Osteocyte (in vitro differentiated cells): ENCODE data around the gene NOTUM. TPM values are rescaled to one million over a fixed set of nuclear protein-coding genes. Genes with fewer than 3 reads are reported as not detected.
A peak's percentile ranks its signal among the peaks of the same experiment; 100 is the strongest.

Experiments used
- DNase-seq: peaks from one replicate; pipeline ENCODE4 v3.0.0; 2021; ENCODE audit warnings: mixed read lengths; ENCODE audit not compliant: unreplicated experiment; ENCODE audit errors: extremely low spot score
- H3K27ac Mint-ChIP-seq: one replicate; pipeline ENCODE4 v1.8.0; 2021; ENCODE audit warnings: mild to moderate bottlenecking, mixed read lengths; ENCODE audit not compliant: unreplicated experiment
- H3K27me3 Mint-ChIP-seq: one replicate; pipeline ENCODE4 v1.8.0; 2021; ENCODE audit warnings: mixed read lengths; ENCODE audit not compliant: unreplicated experiment
- H3K36me3 Mint-ChIP-seq: one replicate; pipeline ENCODE4 v1.8.0; 2021; ENCODE audit warnings: mixed read lengths; ENCODE audit not compliant: unreplicated experiment
- H3K4me1 Mint-ChIP-seq: one replicate; pipeline ENCODE4 v1.8.0; 2021; ENCODE audit warnings: mixed read lengths; ENCODE audit not compliant: unreplicated experiment
- H3K4me3 Mint-ChIP-seq: one replicate; pipeline ENCODE4 v1.8.0; 2021; ENCODE audit warnings: mild to moderate bottlenecking, moderate library complexity, mixed read lengths; ENCODE audit not compliant: unreplicated experiment
- H3K9me3 Mint-ChIP-seq: one replicate; pipeline ENCODE4 v1.8.0; 2021; ENCODE audit warnings: mixed read lengths; ENCODE audit not compliant: unreplicated experiment
- CTCF ChIP-seq: fragments of 200-600 bp; sonication (generic); IDR thresholded peaks from 2 replicates; pipeline ENCODE4 v1.5.0; 2021; ENCODE audit warnings: antibody characterized with exemption, mild to moderate bottlenecking, moderate library complexity
- total RNA-seq: library from RNA; stranded (reverse); gene quantifications from 2 replicates; pipeline ENCODE4 v1.2.1, GENCODE V29; 2021

NOTUM gene
- total RNA-seq, 1 donor from 2014 or later: 0.30 TPM

DNA sequence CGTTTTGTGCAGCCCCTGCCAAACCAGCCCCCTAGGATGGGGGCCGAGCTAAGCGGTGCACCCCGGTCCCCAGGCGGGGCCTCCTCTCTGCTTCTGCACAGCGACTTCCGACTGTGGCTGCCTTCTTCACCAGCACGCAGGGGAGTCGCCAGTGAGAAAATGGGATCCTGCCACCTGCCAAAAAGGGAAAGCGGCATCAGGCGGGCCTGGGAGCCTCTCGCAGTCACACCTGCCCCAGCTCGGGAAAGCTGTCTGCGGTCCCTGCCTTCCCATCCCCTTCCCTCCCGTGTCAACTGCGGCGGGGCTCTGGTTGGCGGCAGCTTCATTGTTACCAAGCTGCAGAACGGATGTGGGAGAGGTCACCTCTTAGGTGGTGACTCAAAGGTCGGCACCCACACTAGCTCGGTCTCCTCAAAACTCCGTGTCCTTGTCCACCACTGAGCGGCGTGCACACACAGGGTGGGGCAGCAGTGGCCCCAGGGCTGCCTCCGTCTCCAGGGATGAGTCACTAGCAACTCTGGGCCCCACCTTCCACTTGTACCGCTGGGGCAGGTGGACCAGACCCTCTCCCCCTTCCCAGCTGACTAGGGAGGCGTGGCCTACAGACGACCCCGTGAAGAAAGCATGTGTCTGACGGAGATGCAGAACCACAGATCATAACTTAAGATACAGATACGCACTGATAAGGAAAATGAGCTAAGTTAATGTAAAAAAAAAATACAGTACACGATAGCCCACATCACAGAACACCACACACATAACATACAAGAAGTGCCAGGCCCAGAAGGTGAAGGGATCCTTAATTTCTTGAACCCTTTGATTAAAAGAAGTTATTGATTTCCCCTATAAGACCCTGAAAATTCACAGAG is 48.3 kb downstream of the NOTUM start:
- no peak overlapping the region for H3K27ac Mint-ChIP-seq
- H3K9me3 Mint-ChIP-seq: no peaks in the 10 kb centered on the region
- peaks cover 18% of the 10 kb centered on the region for H3K36me3 Mint-ChIP-seq
- TF ChIP-seq CTCF: no peak
- no peak for DNase-seq
- H3K27me3 Mint-ChIP-seq: no peaks in the 10 kb centered on the region
- H3K4me3 Mint-ChIP-seq: peak overlapping the region; percentile 22
- peaks cover 18% of the 10 kb centered on the region for H3K4me1 Mint-ChIP-seq

DNA sequence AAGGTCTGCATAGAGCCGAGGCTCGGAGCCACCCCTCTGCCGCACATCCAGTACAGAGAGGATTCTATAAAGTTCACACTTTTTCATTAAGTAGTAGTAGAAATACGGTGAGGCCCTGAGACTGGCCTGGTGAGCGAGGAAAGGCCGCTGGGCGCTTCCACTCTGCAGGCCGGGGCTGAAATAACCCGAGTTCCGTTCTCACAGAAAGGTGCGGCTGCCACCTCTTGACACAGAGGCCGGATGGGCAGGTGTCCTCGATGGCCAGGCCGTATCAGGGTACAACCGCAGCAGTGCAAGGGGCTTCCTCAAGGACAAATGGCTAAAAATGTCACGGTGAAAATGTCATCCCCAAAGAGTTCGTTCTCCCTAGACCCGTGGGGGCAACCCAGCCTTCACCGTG is 49.0 kb downstream of the NOTUM start:
- H3K4me3 Mint-ChIP-seq: peak overlapping the region; percentile 22
- no peak overlapping the region for H3K27ac Mint-ChIP-seq
- peaks cover 13% of the 10 kb centered on the region for H3K4me1 Mint-ChIP-seq
- TF ChIP-seq CTCF: no peak
- H3K36me3 Mint-ChIP-seq: peaks cover 18% of the 10 kb centered on the region
- DNase-seq: no peak
- no peaks in the 10 kb centered on the region for H3K27me3 Mint-ChIP-seq
- H3K9me3 Mint-ChIP-seq: no peaks in the 10 kb centered on the region

DNA sequence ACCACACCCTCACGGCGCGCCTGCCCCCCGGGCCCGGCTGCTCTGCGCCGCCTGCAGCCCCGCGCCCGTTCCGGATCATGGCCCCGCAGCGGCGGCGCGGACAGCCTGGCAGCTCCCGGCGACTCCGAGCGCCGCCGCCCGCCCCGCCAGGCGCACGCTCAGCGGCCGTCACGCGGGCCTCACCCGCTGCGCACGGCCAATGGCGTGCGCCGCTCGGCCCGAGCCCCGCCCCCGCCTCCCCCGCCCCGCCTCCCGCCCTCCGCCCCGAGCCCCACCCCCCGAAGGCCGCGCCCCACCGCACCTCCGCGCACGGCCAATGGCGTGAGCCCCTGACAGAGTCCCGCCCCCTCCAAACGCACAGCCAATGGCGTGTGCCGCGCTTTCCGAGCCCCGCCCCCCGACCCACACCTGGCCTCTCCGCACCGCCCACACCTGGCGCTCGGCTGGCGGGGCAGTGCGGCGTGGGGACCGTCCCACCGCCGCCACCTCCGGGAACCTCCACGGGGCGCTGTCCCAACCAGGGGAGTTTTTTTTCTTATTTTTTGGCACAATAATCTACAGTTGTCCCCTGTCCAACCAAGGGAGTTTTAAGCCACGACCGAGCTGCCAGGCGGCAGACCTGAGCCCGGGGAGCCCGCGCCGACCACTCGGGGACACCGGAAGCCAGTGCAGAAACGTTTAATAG is 49.6 kb downstream of the NOTUM start, which contains the start of gene PCYT2:
Gene PCYT2 (minus strand): TSS at position 123 of the 685 bp plus-strand sequence. CDS start 44 bp downstream, at position 79.
- peak; percentile 96 for DNase-seq
- peak within 1 kb of the TSS; percentile 78 for H3K4me3 Mint-ChIP-seq
- no peaks in the 10 kb centered on the region for H3K27me3 Mint-ChIP-seq
- H3K27ac Mint-ChIP-seq: peak within 1 kb of the TSS; percentile 27
- TF ChIP-seq CTCF: no peak
- peaks cover 18% of the 10 kb centered on the region for H3K36me3 Mint-ChIP-seq
- peaks cover 9% of the 10 kb centered on the region for H3K4me1 Mint-ChIP-seq
- H3K9me3 Mint-ChIP-seq: no peaks in the 10 kb centered on the region

DNA sequence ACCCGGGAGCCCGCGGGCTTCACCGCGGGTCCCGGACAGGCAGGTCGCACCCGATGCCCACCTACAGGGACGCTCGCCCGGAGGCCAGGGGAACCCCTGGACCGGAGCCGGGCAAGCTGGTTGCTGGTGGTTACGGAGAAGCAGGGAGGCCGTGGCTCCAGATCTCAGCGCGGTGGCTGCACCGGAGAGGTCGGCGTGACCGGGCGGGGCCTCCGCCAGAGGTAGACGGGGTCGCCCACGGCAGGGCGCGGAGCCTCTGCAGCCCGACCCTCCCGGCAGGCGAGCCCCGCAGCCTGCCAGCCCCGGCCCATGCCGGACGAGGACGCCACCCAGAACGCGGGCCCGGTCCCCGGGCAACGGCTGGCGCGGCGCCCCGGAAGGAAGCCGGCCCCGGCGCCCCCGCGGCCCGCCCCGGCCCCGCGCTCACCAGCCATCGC is 50.1 kb downstream of the NOTUM start:
- Mint-ChIP-seq H3K36me3 (peaks cover 18% of the 10 kb centered on the region), H3K27ac (no peak overlapping the region), H3K4me3 (peak overlapping the region; percentile 78), H3K4me1 (peaks cover 9% of the 10 kb centered on the region), H3K9me3 (no peaks in the 10 kb centered on the region), H3K27me3 (no peaks in the 10 kb centered on the region)
- DNase-seq: no peak
- no peak for TF ChIP-seq CTCF
